MCF 10A (cell line): ENCODE measurements around the gene FTCDNL1. TPM values are rescaled to one million over a fixed set of nuclear protein-coding genes. Genes with fewer than 3 reads are reported as not detected.

Experiments
- BruUV-seq: library from RNA; stranded (reverse); fragments of 400-500 nt; replicated peaks from 2 replicates; lab custom pipeline; 2021; lab: Mats Ljungman, UMichigan
- CTCF ChIA-PET: fragments of 300-600 bp; sonication (Branson Sonifier 250); formaldehyde crosslinking; extraction: SDS; loops from one replicate; lab custom pipeline; 2021; ENCODE audit warnings: antibody characterized with exemption, inconsistent platforms; lab: Yijun Ruan, JAX
- POLR2A ChIA-PET: fragments of 300-600, 350-650 bp; sonication (Branson Sonifier 250); formaldehyde crosslinking; extraction: SDS; loops from one replicate; lab custom pipeline; 2020; ENCODE audit warnings: antibody characterized with exemption, inconsistent platforms; lab: Yijun Ruan, JAX
- DNase-seq: peaks from one replicate; pipeline ENCODE4 v3.0.0-alpha.2; 2018; ENCODE audit not compliant: unreplicated experiment
- H3K27ac Mint-ChIP-seq: one replicate; pipeline ENCODE4 v1.8.0; 2022; ENCODE audit warnings: mild to moderate bottlenecking, low read depth, mixed read lengths; ENCODE audit not compliant: unreplicated experiment
- H3K27me3 Mint-ChIP-seq: one replicate; pipeline ENCODE4 v1.8.0; 2022; ENCODE audit warnings: mixed read lengths; ENCODE audit not compliant: insufficient read depth, unreplicated experiment
- H3K36me3 Mint-ChIP-seq: one replicate; pipeline ENCODE4 v1.8.0; 2022; ENCODE audit warnings: mild to moderate bottlenecking, moderate library complexity, mixed read lengths; ENCODE audit not compliant: insufficient read depth, unreplicated experiment
- H3K4me1 Mint-ChIP-seq: one replicate; pipeline ENCODE4 v1.8.0; 2022; ENCODE audit warnings: mixed read lengths; ENCODE audit not compliant: insufficient read depth, unreplicated experiment
- H3K4me3 Mint-ChIP-seq: one replicate; pipeline ENCODE4 v1.8.0; 2022; ENCODE audit warnings: mild to moderate bottlenecking, moderate library complexity, mixed read lengths; ENCODE audit not compliant: unreplicated experiment
- H3K9me3 Mint-ChIP-seq: one replicate; pipeline ENCODE4 v1.8.0; 2022; ENCODE audit warnings: mixed read lengths; ENCODE audit not compliant: unreplicated experiment
- CTCF ChIP-seq: fragments of 200-600 bp; IDR thresholded peaks from one replicate; pipeline ENCODE4 v1.8.0; 2022; ENCODE audit warnings: antibody characterized with exemption, mild to moderate bottlenecking; ENCODE audit not compliant: unreplicated experiment
- intact Hi-C: fragments of 100-400 bp; cut with micrococcal nuclease; formaldehyde crosslinking; loops from 2 replicates; pipeline ENCODE4 v1.14.1; 2022
- total RNA-seq: library from RNA; stranded (reverse); gene quantifications from 2 replicates; pipeline ENCODE4 v1.2.3, GENCODE V29; 2022

The FTCDNL1 gene
- total RNA-seq, 1 experiment from 2014 or later, result 1.9 TPM

- no peak for TF ChIP-seq CTCF
- POLR2A ChIA-PET, result no interaction called here
- peaks cover 10% of the 10 kb centered on the region for H3K27me3 Mint-ChIP-seq
These were observed 36.7 kb downstream of the FTCDNL1 start for GRCh38 chr2:199814101-199814816.

GRCh38 chr2:199812493-199812892 is 38.5 kb downstream of the FTCDNL1 start:
- no peak for TF ChIP-seq CTCF
- no peak for DNase-seq
- H3K36me3 Mint-ChIP-seq, result no peaks in the 10 kb centered on the region
- ChIA-PET POLR2A (no interaction called here), CTCF (no interaction called here)
- H3K4me1 Mint-ChIP-seq, result no peaks in the 10 kb centered on the region
- H3K27ac Mint-ChIP-seq, result no peak overlapping the region
- peaks cover 10% of the 10 kb centered on the region for H3K27me3 Mint-ChIP-seq
- intact Hi-C loops, result no loop called here
- H3K9me3 Mint-ChIP-seq, result no peaks in the 10 kb centered on the region
- H3K4me3 Mint-ChIP-seq, result no peak overlapping the region
- BruUV-seq, result no TSS peak

More at GRCh38 chr2:199814101-199814816, 36.7 kb downstream of the FTCDNL1 start:
- Mint-ChIP-seq H3K36me3 (no peaks in the 10 kb centered on the region), H3K4me3 (no peak overlapping the region), H3K27ac (no peak overlapping the region), H3K9me3 (no peaks in the 10 kb centered on the region), H3K4me1 (no peaks in the 10 kb centered on the region)
- intact Hi-C loops, result no loop called here
- no TSS peak for BruUV-seq
- CTCF ChIA-PET, result no interaction called here
- DNase-seq, result no peak

GRCh38 chr2:199811346-199811745 is 39.6 kb downstream of the FTCDNL1 start:
- H3K9me3 Mint-ChIP-seq, result no peaks in the 10 kb centered on the region
- ChIA-PET POLR2A (no interaction called here), CTCF (no interaction called here)
- DNase-seq, result no peak
- no TSS peak for BruUV-seq
- intact Hi-C loops, result no loop called here
- no peaks in the 10 kb centered on the region for H3K36me3 Mint-ChIP-seq
- H3K4me3 Mint-ChIP-seq, result no peak overlapping the region
- no peak overlapping the region for H3K27ac Mint-ChIP-seq
- H3K4me1 Mint-ChIP-seq, result no peaks in the 10 kb centered on the region
- TF ChIP-seq CTCF, result no peak
- peaks cover 10% of the 10 kb centered on the region for H3K27me3 Mint-ChIP-seq

GRCh38 chr2:199810422-199811171 is 40.4 kb downstream of the FTCDNL1 start:
- H3K4me3 Mint-ChIP-seq, result no peak overlapping the region
- BruUV-seq, result no TSS peak
- peaks cover 10% of the 10 kb centered on the region for H3K27me3 Mint-ChIP-seq
- no peak overlapping the region for H3K27ac Mint-ChIP-seq
- H3K9me3 Mint-ChIP-seq, result no peaks in the 10 kb centered on the region
- DNase-seq, result peak; percentile 8
- no peaks in the 10 kb centered on the region for H3K36me3 Mint-ChIP-seq
- intact Hi-C loops, result no loop called here
- no peak for TF ChIP-seq CTCF
- POLR2A ChIA-PET, result no interaction called here
- no peaks in the 10 kb centered on the region for H3K4me1 Mint-ChIP-seq
- CTCF ChIA-PET, result interaction anchor here (0.6 to 0.7 kb wide), 2 partner anchors 123 to 1153 kb away, joined by 3 read pairs; no protein-coding TSS in a partner anchor
